ENCODE results near the gene PRAMEF25.
"Not testable (repeated sequence)": the region's sequence is repeated elsewhere in the genome, so short reads cannot be mapped to it uniquely, and the experiment has no call there.

Gene PRAMEF25

GRCh38 chr1:13070474-13070873 is at the start of gene PRAMEF25:
TSS of gene PRAMEF25 (plus strand) at chr1:13070774. CDS start at chr1:13073694, 2,920 bp downstream.
- DNase-seq (ENCODE audit: low read depth in 3 of 3) = not testable (repeated sequence)

GRCh38 chr1:13056475-13056874 is 14.1 kb upstream of the PRAMEF25 start, which contains the start of gene PRAMEF27:
TSS of gene PRAMEF27 (minus strand) at chr1:13056575. CDS start at chr1:13053659, 2,916 bp downstream.
- not testable (repeated sequence) for DNase-seq (ENCODE audit: low read depth in 3 of 3)

- not testable (repeated sequence) for DNase-seq (ENCODE audit: low read depth in 3 of 3)
Measured at GRCh38 chr1:13116754-13117153, 46.2 kb downstream of the PRAMEF25 start, which contains the start of gene HNRNPCL2. TSS of gene HNRNPCL2 (minus strand) at chr1:13116854. CDS start at chr1:13116400, 454 bp downstream.

All from stimulated activated CD4-positive, alpha-beta T cell treated with anti-CD3 and anti-CD28 coated beads, TNF-alpha, amount 100 ng/mL, for 24 hours (primary cell).